Measurements from ENCODE around the gene SPTBN1. TPM values are rescaled to one million over a fixed set of nuclear protein-coding genes. Genes with fewer than 3 reads are reported as not detected.

The SPTBN1 gene
- 183 and 200 TPM in 2 replicates for total RNA-seq (2014; rRNA removed; shearing (Covaris generic))
- total RNA-seq (2022), result 132 and 160 TPM in 2 replicates
- Bru-seq, nascent RNA, result percentile 81 among the genes with signal in this experiment
- BruChase-seq, experiment 1, labeled RNA remaining after a 6-hour chase, result percentile 84 among the genes with signal in this experiment
- BruChase-seq, experiment 2, labeled RNA remaining after a 2-hour chase, result percentile 73 among the genes with signal in this experiment
- long read RNA-seq, full-length matches to known transcripts, result 5 of 222 reads
- long read RNA-seq, partial matches to known transcripts, result 86 of 222 reads
- long read RNA-seq, other reads (novel, unspliced or antisense), result 131 of 222 reads

DNA sequence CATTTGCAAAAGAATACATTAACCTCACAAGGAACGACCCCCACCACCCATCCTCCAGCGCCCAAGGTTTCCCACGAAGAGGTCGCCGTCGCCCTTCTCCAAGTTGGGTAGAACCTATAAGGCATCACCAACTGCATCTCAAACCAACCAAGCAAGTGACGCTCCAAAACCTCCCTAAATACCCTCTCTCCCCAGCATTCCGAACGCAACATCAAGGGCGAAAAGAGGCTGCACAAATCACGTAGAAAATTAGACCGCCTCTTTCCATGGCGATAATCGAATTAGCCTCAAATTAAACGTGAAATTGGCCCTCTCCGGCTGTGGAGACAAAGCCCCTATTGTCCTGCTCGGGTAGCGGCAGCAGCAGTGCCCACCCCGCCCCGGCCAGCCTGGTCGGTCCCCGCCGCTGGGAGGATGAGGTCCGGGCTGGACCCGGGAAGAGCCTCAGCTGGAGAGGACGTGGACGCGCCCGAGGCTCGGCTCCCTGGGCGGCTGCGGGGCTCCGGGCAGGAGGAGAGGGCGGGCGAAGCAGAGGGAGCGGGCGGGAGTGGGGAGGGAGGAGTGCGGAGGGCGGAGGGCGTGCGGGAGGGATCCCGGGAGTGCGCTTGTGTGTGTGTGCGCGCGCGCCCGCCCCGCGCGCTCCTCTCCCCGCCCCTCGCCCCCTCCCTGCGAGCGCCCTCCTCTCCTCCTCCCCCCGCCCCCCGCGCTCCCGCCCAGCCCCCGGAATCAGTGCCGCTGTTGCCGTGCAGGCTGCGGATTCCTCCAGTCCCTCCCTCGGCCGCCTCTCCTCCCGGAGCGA is at the start of gene SPTBN1:
Gene SPTBN1, plus strand, starts transcription at position 765 of the 799 bp plus-strand sequence. CDS start 70,092 bp downstream, outside the sequence.
- ChIA-PET CTCF (ENCODE audit: unreplicated experiment) (no interaction called here), POLR2A (no interaction called here)
- H4K20me1 ChIP-seq (ENCODE audit: insufficient read depth, low read length), result no peaks in the 10 kb centered on the region
- peaks cover 15% of the 10 kb centered on the region for H3K4me1 ChIP-seq (ENCODE audit: insufficient read depth, low read length, poor library complexity, severe bottlenecking)
- no TSS peak for BruUV-seq (replicated peaks)
- intact Hi-C loops (cut with micrococcal nuclease; ENCODE audit: unreplicated experiment), result no loop called here
- H3K9me3 ChIP-seq (ENCODE audit: low read length), result no peaks in the 10 kb centered on the region
- peak within 1 kb of the TSS; percentile 79 for H3K4me3 ChIP-seq (ENCODE audit: low read depth, low read length, poor library complexity, severe bottlenecking)
- peak within 1 kb of the TSS; percentile 91 for H3K4me2 ChIP-seq (ENCODE audit: low read length)
- DNase-seq (ENCODE audit: low spot score), result peak; percentile 49
- TF ChIP-seq, protein P1, sequence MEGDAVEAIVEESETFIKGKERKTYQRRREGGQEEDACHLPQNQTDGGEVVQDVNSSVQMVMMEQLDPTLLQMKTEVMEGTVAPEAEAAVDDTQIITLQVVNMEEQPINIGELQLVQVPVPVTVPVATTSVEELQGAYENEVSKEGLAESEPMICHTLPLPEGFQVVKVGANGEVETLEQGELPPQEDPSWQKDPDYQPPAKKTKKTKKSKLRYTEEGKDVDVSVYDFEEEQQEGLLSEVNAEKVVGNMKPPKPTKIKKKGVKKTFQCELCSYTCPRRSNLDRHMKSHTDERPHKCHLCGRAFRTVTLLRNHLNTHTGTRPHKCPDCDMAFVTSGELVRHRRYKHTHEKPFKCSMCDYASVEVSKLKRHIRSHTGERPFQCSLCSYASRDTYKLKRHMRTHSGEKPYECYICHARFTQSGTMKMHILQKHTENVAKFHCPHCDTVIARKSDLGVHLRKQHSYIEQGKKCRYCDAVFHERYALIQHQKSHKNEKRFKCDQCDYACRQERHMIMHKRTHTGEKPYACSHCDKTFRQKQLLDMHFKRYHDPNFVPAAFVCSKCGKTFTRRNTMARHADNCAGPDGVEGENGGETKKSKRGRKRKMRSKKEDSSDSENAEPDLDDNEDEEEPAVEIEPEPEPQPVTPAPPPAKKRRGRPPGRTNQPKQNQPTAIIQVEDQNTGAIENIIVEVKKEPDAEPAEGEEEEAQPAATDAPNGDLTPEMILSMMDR (conservative IDR thresholded peaks at IDR 0.05; ENCODE audit: low read length), result no peak
- peak within 1 kb of the TSS; percentile 77 for H2AFZ ChIP-seq (ENCODE audit: low read length)
- H3K27ac ChIP-seq (ENCODE audit: low read depth, low read length, poor library complexity, severe bottlenecking), result no peak within 1 kb of the TSS
- H3K36me3 ChIP-seq (ENCODE audit: insufficient read depth, low read length), result no peaks in the 10 kb centered on the region
- H3K79me2 ChIP-seq (ENCODE audit: insufficient read depth, low read depth, low read length), result no peaks in the 10 kb centered on the region
- H3K9me2 ChIP-seq (ENCODE audit: insufficient read depth, low read length), result no peaks in the 10 kb centered on the region

DNA sequence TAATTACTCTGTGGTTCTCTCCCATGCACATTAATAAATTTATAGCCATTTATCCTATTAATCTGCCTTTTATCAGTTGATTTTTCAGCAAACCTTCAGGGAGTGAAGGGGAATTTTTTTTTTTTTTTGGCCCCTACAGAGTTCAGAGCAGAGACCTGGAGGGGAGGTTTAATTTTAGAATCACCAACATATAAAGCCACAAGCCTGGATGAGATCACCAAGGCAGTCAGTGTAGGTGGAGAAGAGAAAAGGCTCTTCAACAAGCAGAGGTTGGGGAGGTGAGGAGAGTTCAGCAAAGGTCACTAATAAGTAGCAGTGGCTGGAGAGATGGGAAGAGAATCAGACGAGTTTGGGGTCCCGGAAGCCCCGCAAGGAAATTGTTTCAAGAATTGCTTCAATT is 48.4 kb upstream of the SPTBN1 start:
- Histone ChIP-seq H3K9me3 (ENCODE audit: low read length) (no peaks in the 10 kb centered on the region), H4K20me1 (ENCODE audit: insufficient read depth, low read length) (no peaks in the 10 kb centered on the region), H3K4me3 (ENCODE audit: low read depth, low read length, poor library complexity, severe bottlenecking) (no peak overlapping the region), H3K79me2 (ENCODE audit: insufficient read depth, low read depth, low read length) (no peaks in the 10 kb centered on the region), H3K4me2 (ENCODE audit: low read length) (no peak overlapping the region), H3K4me1 (ENCODE audit: insufficient read depth, low read length, poor library complexity, severe bottlenecking) (peaks cover 24% of the 10 kb centered on the region), H3K27ac (ENCODE audit: low read depth, low read length, poor library complexity, severe bottlenecking) (no peak overlapping the region), H3K9me2 (ENCODE audit: insufficient read depth, low read length) (no peaks in the 10 kb centered on the region), H3K36me3 (ENCODE audit: insufficient read depth, low read length) (no peaks in the 10 kb centered on the region), H2AFZ (ENCODE audit: low read length) (no peak overlapping the region)
- BruUV-seq (replicated peaks), result no TSS peak
- TF ChIP-seq, protein P1 (conservative IDR thresholded peaks at IDR 0.05; ENCODE audit: low read length), result no peak
- DNase-seq (ENCODE audit: low spot score), result no peak
- intact Hi-C loops (cut with micrococcal nuclease; ENCODE audit: unreplicated experiment), result no loop called here
- ChIA-PET POLR2A (interaction anchor here (1.3 kb wide), 1 partner anchor 10 kb away, joined by 3 read pairs; no protein-coding TSS in a partner anchor), CTCF (ENCODE audit: unreplicated experiment) (no interaction called here)

DNA sequence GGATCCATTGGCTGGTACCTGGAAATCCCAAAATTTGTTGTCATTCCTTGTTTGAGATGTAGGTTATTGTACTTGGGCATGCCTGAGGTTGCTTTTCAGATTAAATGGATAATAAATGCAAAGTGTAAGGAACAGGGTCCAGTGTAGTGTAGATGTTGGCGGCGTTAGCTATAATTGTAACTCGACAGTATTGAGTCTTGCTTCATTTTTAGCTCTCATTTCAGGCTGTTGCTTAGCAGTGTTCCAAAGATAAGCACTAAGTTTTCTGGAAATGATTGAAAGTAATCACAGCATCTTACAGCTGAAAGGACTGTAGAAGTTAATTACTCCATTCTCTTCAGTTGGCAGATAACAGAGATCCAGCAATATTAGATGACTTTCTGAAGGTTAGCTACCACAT is 47.8 kb upstream of the SPTBN1 start:
- Histone ChIP-seq H3K4me2 (ENCODE audit: low read length) (no peak overlapping the region), H4K20me1 (ENCODE audit: insufficient read depth, low read length) (no peaks in the 10 kb centered on the region), H3K4me1 (ENCODE audit: insufficient read depth, low read length, poor library complexity, severe bottlenecking) (peaks cover 19% of the 10 kb centered on the region), H3K36me3 (ENCODE audit: insufficient read depth, low read length) (no peaks in the 10 kb centered on the region), H3K9me2 (ENCODE audit: insufficient read depth, low read length) (no peaks in the 10 kb centered on the region), H3K79me2 (ENCODE audit: insufficient read depth, low read depth, low read length) (no peaks in the 10 kb centered on the region), H3K4me3 (ENCODE audit: low read depth, low read length, poor library complexity, severe bottlenecking) (no peak overlapping the region), H2AFZ (ENCODE audit: low read length) (no peak overlapping the region), H3K27ac (ENCODE audit: low read depth, low read length, poor library complexity, severe bottlenecking) (no peak overlapping the region), H3K9me3 (ENCODE audit: low read length) (no peaks in the 10 kb centered on the region)
- ChIA-PET POLR2A (interaction anchor here (0.7 to 1.3 kb wide), 3 partner anchors 11 to 1549 kb away, joined by 3 read pairs; no protein-coding TSS in a partner anchor), CTCF (ENCODE audit: unreplicated experiment) (no interaction called here)
- BruUV-seq (replicated peaks), result no TSS peak
- TF ChIP-seq, protein P1 (conservative IDR thresholded peaks at IDR 0.05; ENCODE audit: low read length), result no peak
- no peak for TF ChIP-seq EZH2phosphoT487 (IDR thresholded peaks at IDR 0.05; ENCODE audit: borderline replicate concordance, low read depth, low read length)
- no peak for DNase-seq (ENCODE audit: low spot score)
- intact Hi-C loops (cut with micrococcal nuclease; ENCODE audit: unreplicated experiment), result no loop called here

Measured in OCI-LY7 (cell line).